Activated CD4-positive, alpha-beta T cell treated with anti-CD3 and anti-CD28 coated beads, Interleukin-2, amount 10 ng/mL, durations not matched to agents 7 days and 5 days (primary cell): ENCODE results near the gene SRXN1. TPM values are rescaled to one million over a fixed set of nuclear protein-coding genes. Genes with fewer than 3 reads are reported as not detected.

Source experiments
- CTCF ChIA-PET: fragments of 350-600 bp; sonication (Branson Sonifier 250); formaldehyde crosslinking; loops from one replicate; lab custom pipeline; 2021; ENCODE audit warnings: antibody characterized with exemption; lab: Charles Lee
- POLR2A ChIA-PET: fragments of 350-600 bp; sonication (Branson Sonifier 250); formaldehyde crosslinking; loops from one replicate; lab custom pipeline; 2021; ENCODE audit warnings: antibody characterized with exemption; lab: Charles Lee
- DNase-seq: peaks from one replicate; pipeline ENCODE4 v3.0.0-alpha.2; 2020
- H3K27ac Mint-ChIP-seq: one replicate; pipeline ENCODE4 v1.8.0; 2021; ENCODE audit warnings: mild to moderate bottlenecking, moderate library complexity, mixed read lengths
- H3K27me3 Mint-ChIP-seq: one replicate; pipeline ENCODE4 v1.8.0; 2021; ENCODE audit warnings: mixed read lengths
- H3K36me3 Mint-ChIP-seq: one replicate; pipeline ENCODE4 v1.8.0; 2021; ENCODE audit warnings: low read depth, mixed read lengths
- H3K4me1 Mint-ChIP-seq: one replicate; pipeline ENCODE4 v1.8.0; 2021; ENCODE audit warnings: mixed read lengths
- H3K4me3 Mint-ChIP-seq: one replicate; pipeline ENCODE4 v1.8.0; 2021; ENCODE audit warnings: mild to moderate bottlenecking, moderate library complexity, mixed read lengths
- H3K9me3 Mint-ChIP-seq: one replicate; pipeline ENCODE4 v1.8.0; 2021; ENCODE audit warnings: mixed read lengths
- total RNA-seq, 2 experiments: library from RNA; stranded (reverse); gene quantifications; one replicate each; pipeline ENCODE4 v1.2.3, GENCODE V29; 2021

The SRXN1 gene
- total RNA-seq, 2 experiments from 2014 or later = 11.5 to 12.9 TPM

GRCh38 chr20:687468-688203 is 34.6 kb upstream of the SRXN1 start:
- H3K27me3 Mint-ChIP-seq = peaks cover 7% of the 10 kb centered on the region
- H3K9me3 Mint-ChIP-seq = no peaks in the 10 kb centered on the region
- H3K4me1 Mint-ChIP-seq = no peaks in the 10 kb centered on the region
- CTCF ChIA-PET = no interaction called here
- H3K36me3 Mint-ChIP-seq = no peaks in the 10 kb centered on the region
- no peak overlapping the region for H3K4me3 Mint-ChIP-seq
- POLR2A ChIA-PET = no interaction called here
- DNase-seq = no peak
- no peak overlapping the region for H3K27ac Mint-ChIP-seq

GRCh38 chr20:684676-685319 is 31.8 kb upstream of the SRXN1 start:
- CTCF ChIA-PET = no interaction called here

GRCh38 chr20:682123-682522 is 29.1 kb upstream of the SRXN1 start:
- no peaks in the 10 kb centered on the region for H3K4me1 Mint-ChIP-seq
- peaks cover 18% of the 10 kb centered on the region for H3K27me3 Mint-ChIP-seq
- H3K27ac Mint-ChIP-seq = no peak overlapping the region
- no peaks in the 10 kb centered on the region for H3K9me3 Mint-ChIP-seq
- POLR2A ChIA-PET = no interaction called here
- CTCF ChIA-PET = interaction anchor here (0.9 kb wide), 1 partner anchor 206 kb away, joined by 3 read pairs; no protein-coding TSS in a partner anchor
- no peak for DNase-seq
- no peaks in the 10 kb centered on the region for H3K36me3 Mint-ChIP-seq
- no peak overlapping the region for H3K4me3 Mint-ChIP-seq

More at GRCh38 chr20:684676-685319, 31.8 kb upstream of the SRXN1 start:
- H3K4me1 Mint-ChIP-seq = no peaks in the 10 kb centered on the region
- H3K27me3 Mint-ChIP-seq = peaks cover 4% of the 10 kb centered on the region
- POLR2A ChIA-PET = no interaction called here
- no peak overlapping the region for H3K4me3 Mint-ChIP-seq
- no peaks in the 10 kb centered on the region for H3K9me3 Mint-ChIP-seq
- DNase-seq = no peak
- H3K36me3 Mint-ChIP-seq = no peaks in the 10 kb centered on the region
- H3K27ac Mint-ChIP-seq = no peak overlapping the region

GRCh38 chr20:680638-681187 is 27.7 kb upstream of the SRXN1 start:
- POLR2A ChIA-PET = no interaction called here
- CTCF ChIA-PET = interaction anchor here (0.7 kb wide), 1 partner anchor 10 kb away, joined by 3 read pairs; no protein-coding TSS in a partner anchor

GRCh38 chr20:677957-678356 is 25.0 kb upstream of the SRXN1 start:
- Mint-ChIP-seq H3K4me1 (peaks cover 4% of the 10 kb centered on the region), H3K27ac (no peak overlapping the region), H3K4me3 (no peak overlapping the region), H3K36me3 (peaks cover 2% of the 10 kb centered on the region), H3K27me3 (peaks cover 44% of the 10 kb centered on the region), H3K9me3 (no peaks in the 10 kb centered on the region)
- CTCF ChIA-PET = no interaction called here
- no peak for DNase-seq
- POLR2A ChIA-PET = no interaction called here

More at GRCh38 chr20:680638-681187, 27.7 kb upstream of the SRXN1 start:
- H3K9me3 Mint-ChIP-seq = no peaks in the 10 kb centered on the region
- peaks cover 3% of the 10 kb centered on the region for H3K4me1 Mint-ChIP-seq
- no peak for DNase-seq
- H3K27me3 Mint-ChIP-seq = peaks cover 26% of the 10 kb centered on the region
- no peak overlapping the region for H3K27ac Mint-ChIP-seq
- H3K4me3 Mint-ChIP-seq = no peak overlapping the region
- H3K36me3 Mint-ChIP-seq = peaks cover 2% of the 10 kb centered on the region

- ChIA-PET POLR2A (no interaction called here), CTCF (no interaction called here)
- H3K9me3 Mint-ChIP-seq = no peaks in the 10 kb centered on the region
- no peak for DNase-seq
- H3K4me3 Mint-ChIP-seq = no peak overlapping the region
- H3K27ac Mint-ChIP-seq = no peak overlapping the region
- H3K27me3 Mint-ChIP-seq = peaks cover 53% of the 10 kb centered on the region
- peaks cover 2% of the 10 kb centered on the region for H3K36me3 Mint-ChIP-seq
- peaks cover 4% of the 10 kb centered on the region for H3K4me1 Mint-ChIP-seq
Measured at GRCh38 chr20:676967-677366, 24.0 kb upstream of the SRXN1 start.

- Mint-ChIP-seq H3K27me3 (peaks cover 58% of the 10 kb centered on the region), H3K4me3 (no peak overlapping the region), H3K4me1 (peaks cover 4% of the 10 kb centered on the region), H3K27ac (no peak overlapping the region), H3K9me3 (no peaks in the 10 kb centered on the region), H3K36me3 (peaks cover 2% of the 10 kb centered on the region)
- CTCF ChIA-PET = no interaction called here
- DNase-seq = no peak
- POLR2A ChIA-PET = no interaction called here
Measured at GRCh38 chr20:676315-676937, 23.4 kb upstream of the SRXN1 start.

- Mint-ChIP-seq H3K27me3 (peaks cover 66% of the 10 kb centered on the region), H3K4me3 (no peak within 1 kb of the TSS), H3K27ac (no peak within 1 kb of the TSS), H3K36me3 (peaks cover 2% of the 10 kb centered on the region), H3K4me1 (peaks cover 4% of the 10 kb centered on the region), H3K9me3 (no peaks in the 10 kb centered on the region)
- POLR2A ChIA-PET = no interaction called here
- peak; percentile 66 for DNase-seq
- CTCF ChIA-PET = interaction anchor here (1.0 to 1.5 kb wide), 2 partner anchors 9 to 13 kb away, joined by 3 to 4 read pairs; no protein-coding TSS in a partner anchor
Measured at GRCh38 chr20:675453-676314, 22.7 kb upstream of the SRXN1 start, which contains the start of gene SCRT2. Gene SCRT2, minus strand, starts transcription at chr20:675802. Its CDS starts 201 bp downstream, at chr20:675601.

GRCh38 chr20:675033-675452 is 22.0 kb upstream of the SRXN1 start:
- CTCF ChIA-PET = interaction anchor here (1.0 to 1.5 kb wide), 2 partner anchors 8 to 13 kb away, joined by 3 to 4 read pairs; no protein-coding TSS in a partner anchor
- H3K27ac Mint-ChIP-seq = no peak overlapping the region
- no peak overlapping the region for H3K4me3 Mint-ChIP-seq
- no peaks in the 10 kb centered on the region for H3K9me3 Mint-ChIP-seq
- no peak for DNase-seq
- peaks cover 4% of the 10 kb centered on the region for H3K4me1 Mint-ChIP-seq
- peaks cover 68% of the 10 kb centered on the region for H3K27me3 Mint-ChIP-seq
- POLR2A ChIA-PET = no interaction called here
- H3K36me3 Mint-ChIP-seq = peaks cover 2% of the 10 kb centered on the region

GRCh38 chr20:673603-674001 is 20.6 kb upstream of the SRXN1 start:
- peaks cover 2% of the 10 kb centered on the region for H3K36me3 Mint-ChIP-seq
- H3K27ac Mint-ChIP-seq = no peak overlapping the region
- DNase-seq = no peak
- ChIA-PET CTCF (no interaction called here), POLR2A (no interaction called here)
- H3K4me1 Mint-ChIP-seq = peaks cover 4% of the 10 kb centered on the region
- H3K9me3 Mint-ChIP-seq = no peaks in the 10 kb centered on the region
- peaks cover 63% of the 10 kb centered on the region for H3K27me3 Mint-ChIP-seq
- no peak overlapping the region for H3K4me3 Mint-ChIP-seq

- no peak for DNase-seq
- Mint-ChIP-seq H3K36me3 (peaks cover 2% of the 10 kb centered on the region), H3K27ac (no peak overlapping the region), H3K9me3 (no peaks in the 10 kb centered on the region), H3K4me1 (peaks cover 4% of the 10 kb centered on the region), H3K27me3 (peaks cover 65% of the 10 kb centered on the region), H3K4me3 (no peak overlapping the region)
- ChIA-PET POLR2A (no interaction called here), CTCF (no interaction called here)
Measured at GRCh38 chr20:672963-673602, 20.1 kb upstream of the SRXN1 start.
